HG03175 (cell line): ENCODE results near the gene IZUMO1R.
"Not testable (repeated sequence)": the region's sequence is repeated elsewhere in the genome, so short reads cannot be mapped to it uniquely, and the experiment has no call there.

Experiments used
- ATAC-seq: cut with Tn5 transposase; IDR thresholded peaks from one replicate; pipeline ENCODE4 v1.9.1; 2021; ENCODE audit warnings: mild to moderate bottlenecking, moderate library complexity; ENCODE audit not compliant: unreplicated experiment

IZUMO1R gene

GRCh38 chr11:94303966-94304958 is at the start of gene IZUMO1R:
TSS of gene IZUMO1R (plus strand) at chr11:94304580. CDS start at chr11:94305637, 1,057 bp downstream.
- no peak for ATAC-seq

GRCh38 chr11:94271885-94272372 is 32.5 kb upstream of the IZUMO1R start:
- peak; percentile 88 for ATAC-seq

- peak; percentile 39 for ATAC-seq
These were observed 31.6 kb upstream of the IZUMO1R start for GRCh38 chr11:94272738-94273313.

- ATAC-seq: no peak
These were observed 28.4 kb upstream of the IZUMO1R start for GRCh38 chr11:94275961-94276360.

- ATAC-seq: no peak
These were observed 27.4 kb upstream of the IZUMO1R start for GRCh38 chr11:94276943-94277342.

- ATAC-seq: not testable (repeated sequence)
These were observed 26.2 kb upstream of the IZUMO1R start for GRCh38 chr11:94278207-94278606.

GRCh38 chr11:94279996-94280395 is 24.4 kb upstream of the IZUMO1R start:
- ATAC-seq: no peak

GRCh38 chr11:94281324-94281723 is 23.1 kb upstream of the IZUMO1R start:
- no peak for ATAC-seq

- no peak for ATAC-seq
These were observed 20.7 kb upstream of the IZUMO1R start for GRCh38 chr11:94283678-94284077.

GRCh38 chr11:94295534-94295933 is 8.8 kb upstream of the IZUMO1R start:
- ATAC-seq: no peak

GRCh38 chr11:94297985-94298576 is 6.3 kb upstream of the IZUMO1R start:
- ATAC-seq: no peak

- no peak for ATAC-seq
These were observed 1.6 kb upstream of the IZUMO1R start for GRCh38 chr11:94302776-94303175.

- ATAC-seq: no peak
These were observed 766 bp downstream of the IZUMO1R start for GRCh38 chr11:94305146-94305545.

GRCh38 chr11:94307101-94307791 is 2.9 kb downstream of the IZUMO1R start:
- no peak for ATAC-seq

GRCh38 chr11:94308024-94308423 is 3.6 kb downstream of the IZUMO1R start:
- peak; percentile 50 for ATAC-seq

GRCh38 chr11:94309757-94310156 is 5.4 kb downstream of the IZUMO1R start:
- no peak for ATAC-seq

GRCh38 chr11:94310191-94310875 is 6.0 kb downstream of the IZUMO1R start:
- no peak for ATAC-seq

- no peak for ATAC-seq
These were observed 8.0 kb downstream of the IZUMO1R start for GRCh38 chr11:94312339-94312738.

GRCh38 chr11:94314064-94314463 is 9.7 kb downstream of the IZUMO1R start:
- ATAC-seq: no peak

GRCh38 chr11:94315664-94316063 is 11.3 kb downstream of the IZUMO1R start:
- ATAC-seq: no peak
